Adrenal gland (tissue), 5 donors: Measurements from ENCODE around the gene SEMA4C.

Experiments used
- CTCF ChIP-seq, 6 experiments: fragments of 450-650 bp in 4 of 6; fragments of 200-600 bp in 2 of 6; sonication (generic) in 1 of 6; IDR thresholded peaks; 1 replicate in 5 of 6; 2 replicates in 1 of 6; pipeline versions ENCODE4 v1.5.1 to v1.8.0; 2016 to 2021; ENCODE audit warnings: antibody characterized with exemption in 6 of 6, mild to moderate bottlenecking in 2 of 6, moderate library complexity in 1 of 6
- POLR2A ChIP-seq, 2 donors: fragments of 450-650 bp; IDR thresholded peaks; one replicate each; pipeline ENCODE4 v1.6.1; 2017; ENCODE audit warnings: antibody characterized with exemption in 2 of 2, mild to moderate bottlenecking in 2 of 2, moderate library complexity in 1 of 2
- donor health status: DM: no; HTN: no; CAD: no.

GRCh38 chr2:96832408-96832753 is 37.5 kb downstream of the SEMA4C start:
- TF ChIP-seq CTCF (IDR thresholded peaks at IDR 0.05) = no peak
- no peak for TF ChIP-seq POLR2A (IDR thresholded peaks at IDR 0.05)
